AG09309 (cell line): ENCODE measurements around the gene TNFRSF12A.

ENCODE experiments used
- DNase-seq: peaks from one replicate; pipeline ENCODE4 v3.0.0-alpha.2; 2010; ENCODE audit warnings: low read depth
- H3K4me3 ChIP-seq: 2 replicates; pipeline ENCODE4 v1.5.1; 2011; ENCODE audit warnings: mild to moderate bottlenecking, low read depth, low read length, moderate library complexity; ENCODE audit not compliant: control insufficient read depth
- TF ChIP-seq, protein P1 (sequence below): IDR thresholded peaks from 2 replicates; pipeline ENCODE4 v1.5.1; 2011; ENCODE audit warnings: mild to moderate bottlenecking, low read depth, low read length, inconsistent platforms; ENCODE audit not compliant: insufficient read depth, control insufficient read depth; ENCODE audit errors: missing control alignments

TNFRSF12A gene

DNA sequence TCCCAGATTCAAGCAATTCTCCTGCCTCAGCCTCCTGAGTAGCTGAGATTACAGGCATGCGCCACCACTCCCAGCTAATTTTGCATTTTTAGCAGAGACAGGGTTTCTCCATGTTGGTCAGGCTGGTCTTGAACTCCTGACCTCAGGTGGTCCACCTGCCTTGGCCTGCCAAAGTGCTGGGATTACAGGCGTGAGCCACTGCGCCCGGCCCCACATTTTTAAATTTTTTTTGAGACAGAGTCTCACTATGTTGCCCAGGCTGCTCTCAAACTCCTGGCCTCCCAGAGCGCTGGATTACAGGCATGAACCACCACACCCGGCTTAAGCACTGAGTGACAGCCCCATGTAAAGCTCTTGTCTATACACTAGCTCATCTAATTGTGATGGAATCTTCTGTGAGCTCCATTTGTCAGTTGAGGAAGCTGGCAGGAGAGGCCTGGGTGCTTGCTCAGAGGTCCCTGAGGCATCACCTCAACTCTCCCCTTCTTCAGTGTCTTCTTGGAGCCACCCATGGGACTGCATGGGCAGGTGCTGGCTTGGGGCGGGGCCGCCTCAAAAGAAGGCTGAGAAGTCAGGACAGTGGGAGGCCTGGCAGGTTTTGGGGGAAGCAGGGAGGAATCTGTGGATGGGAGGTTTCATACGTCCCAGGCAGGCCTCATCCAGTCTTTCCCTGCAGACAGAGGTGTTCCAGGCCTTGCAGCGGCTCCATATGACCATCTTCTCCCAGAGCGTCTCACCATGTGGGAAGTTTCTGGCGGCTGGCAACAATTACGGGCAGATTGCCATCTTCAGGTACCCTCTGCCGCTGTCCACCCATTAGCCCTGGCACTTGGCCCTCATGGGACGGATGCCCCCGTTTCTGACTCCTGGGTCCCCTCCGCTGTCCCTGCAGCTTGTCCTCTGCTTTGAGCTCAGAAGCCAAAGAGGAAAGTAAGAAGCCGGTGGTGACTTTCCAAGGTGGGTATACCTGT, 5.1 kb downstream of the TNFRSF12A start:
- DNase-seq, result no peak
- TF ChIP-seq, protein P1, sequence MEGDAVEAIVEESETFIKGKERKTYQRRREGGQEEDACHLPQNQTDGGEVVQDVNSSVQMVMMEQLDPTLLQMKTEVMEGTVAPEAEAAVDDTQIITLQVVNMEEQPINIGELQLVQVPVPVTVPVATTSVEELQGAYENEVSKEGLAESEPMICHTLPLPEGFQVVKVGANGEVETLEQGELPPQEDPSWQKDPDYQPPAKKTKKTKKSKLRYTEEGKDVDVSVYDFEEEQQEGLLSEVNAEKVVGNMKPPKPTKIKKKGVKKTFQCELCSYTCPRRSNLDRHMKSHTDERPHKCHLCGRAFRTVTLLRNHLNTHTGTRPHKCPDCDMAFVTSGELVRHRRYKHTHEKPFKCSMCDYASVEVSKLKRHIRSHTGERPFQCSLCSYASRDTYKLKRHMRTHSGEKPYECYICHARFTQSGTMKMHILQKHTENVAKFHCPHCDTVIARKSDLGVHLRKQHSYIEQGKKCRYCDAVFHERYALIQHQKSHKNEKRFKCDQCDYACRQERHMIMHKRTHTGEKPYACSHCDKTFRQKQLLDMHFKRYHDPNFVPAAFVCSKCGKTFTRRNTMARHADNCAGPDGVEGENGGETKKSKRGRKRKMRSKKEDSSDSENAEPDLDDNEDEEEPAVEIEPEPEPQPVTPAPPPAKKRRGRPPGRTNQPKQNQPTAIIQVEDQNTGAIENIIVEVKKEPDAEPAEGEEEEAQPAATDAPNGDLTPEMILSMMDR, result no peak
- H3K4me3 ChIP-seq, result no peak overlapping the region

DNA sequence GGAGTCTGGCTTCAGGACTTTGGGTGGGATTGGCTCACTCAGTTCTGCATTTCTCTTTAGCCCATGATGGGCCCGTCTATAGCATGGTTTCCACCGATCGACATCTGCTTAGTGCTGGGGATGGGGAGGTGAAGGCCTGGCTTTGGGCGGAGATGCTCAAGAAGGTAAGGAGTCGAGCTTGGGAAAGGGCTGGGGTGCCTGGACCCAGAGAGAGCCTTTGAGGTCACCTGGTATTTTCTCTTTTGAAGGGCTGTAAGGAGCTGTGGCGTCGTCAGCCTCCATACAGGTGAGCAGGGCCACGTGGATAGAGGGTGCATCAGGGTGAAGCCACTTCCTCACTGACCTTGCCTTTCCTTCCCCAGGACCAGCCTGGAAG, 5.8 kb downstream of the TNFRSF12A start:
- TF ChIP-seq, protein P1, result no peak

DNA sequence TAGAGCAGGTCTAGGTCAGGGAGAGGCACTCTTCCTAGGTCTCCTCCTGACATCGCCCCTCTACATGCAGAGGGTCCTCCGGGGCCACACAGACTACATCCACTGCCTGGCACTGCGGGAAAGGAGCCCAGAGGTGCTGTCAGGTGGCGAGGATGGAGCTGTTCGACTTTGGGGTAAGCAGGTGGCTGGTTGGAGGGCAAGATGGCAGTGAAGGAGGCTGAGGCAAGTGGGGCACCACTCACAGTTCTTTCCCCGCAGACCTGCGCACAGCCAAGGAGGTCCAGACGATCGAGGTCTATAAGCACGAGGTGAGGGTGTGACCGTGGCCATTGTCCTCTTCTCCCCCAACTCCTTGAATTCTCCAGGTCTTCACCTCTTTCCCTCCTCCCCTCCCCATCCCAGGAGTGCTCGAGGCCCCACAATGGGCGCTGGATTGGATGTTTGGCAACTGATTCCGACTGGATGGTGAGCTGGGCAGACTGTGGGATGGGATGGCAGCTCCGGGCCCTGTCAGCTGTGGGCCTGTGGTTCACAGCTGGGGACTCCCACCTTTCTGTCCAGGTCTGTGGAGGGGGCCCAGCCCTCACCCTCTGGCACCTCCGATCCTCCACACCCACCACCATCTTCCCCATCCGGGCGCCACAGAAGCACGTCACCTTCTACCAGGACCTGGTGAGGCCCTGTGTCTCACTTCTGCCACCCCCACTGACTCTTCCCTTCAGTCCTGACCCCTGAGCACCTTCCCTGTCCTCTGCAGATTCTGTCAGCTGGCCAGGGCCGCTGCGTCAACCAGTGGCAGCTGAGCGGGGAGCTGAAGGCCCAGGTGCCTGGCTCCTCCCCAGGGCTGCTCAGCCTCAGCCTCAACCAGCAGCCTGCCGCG, 6.7 kb downstream of the TNFRSF12A start:
- no peak overlapping the region for H3K4me3 ChIP-seq
- DNase-seq, result no peak
- TF ChIP-seq, protein P1, result no peak

More for the DNA sequence above, 5.8 kb downstream of the TNFRSF12A start:
- no peak overlapping the region for H3K4me3 ChIP-seq
- DNase-seq, result no peak

DNA sequence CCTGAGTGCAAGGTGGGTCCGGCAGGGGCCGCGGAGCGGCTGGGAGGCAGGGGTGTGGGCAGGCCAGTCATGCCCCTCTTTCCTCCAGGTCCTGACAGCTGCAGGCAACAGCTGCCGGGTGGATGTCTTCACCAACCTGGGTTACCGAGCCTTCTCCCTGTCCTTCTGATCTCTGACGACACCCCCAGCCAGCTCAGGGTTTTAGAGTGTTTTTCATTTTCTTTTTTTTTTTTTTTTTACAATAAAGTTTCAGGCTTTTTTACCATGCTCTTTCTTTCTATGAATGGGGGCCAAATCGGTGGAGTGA, 7.3 kb downstream of the TNFRSF12A start:
- DNase-seq, result no peak
- H3K4me3 ChIP-seq, result no peak overlapping the region
- TF ChIP-seq, protein P1, result no peak

DNA sequence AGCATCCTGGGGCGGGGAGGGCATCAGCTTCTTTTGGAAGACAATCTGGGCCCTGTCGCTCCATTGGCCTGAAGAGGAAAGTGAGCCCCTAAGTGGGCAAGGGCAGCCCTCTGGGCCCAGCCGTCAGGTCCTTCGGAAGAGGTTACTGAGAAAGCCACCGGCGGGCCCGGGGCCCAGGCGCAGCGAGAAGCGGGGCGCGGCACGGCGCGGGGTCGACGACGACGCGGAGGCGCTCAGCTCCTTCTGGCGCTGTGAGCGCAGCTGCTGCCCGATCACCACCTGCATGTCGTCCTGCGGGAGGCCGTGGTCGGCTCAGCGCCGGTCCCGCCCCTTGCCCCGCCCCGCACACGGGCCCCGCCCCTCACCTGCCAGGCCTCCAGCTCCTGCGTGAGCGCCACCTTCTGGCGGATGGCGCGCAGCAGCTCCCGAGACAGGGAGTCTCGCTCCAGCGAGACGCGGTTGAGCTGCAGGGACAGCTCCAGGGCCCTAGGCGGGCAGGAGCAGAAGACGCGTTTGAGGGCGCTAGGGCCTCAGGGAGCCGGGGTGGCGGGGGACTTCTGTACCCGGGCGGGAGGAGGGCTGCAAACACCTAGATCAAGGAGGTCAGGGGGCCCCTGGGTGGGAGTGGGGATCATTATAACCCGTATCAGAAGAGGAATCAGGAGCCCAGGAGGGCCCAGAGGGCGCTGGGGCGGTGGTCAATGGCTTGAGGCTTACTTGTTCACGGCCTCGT, 8.0 kb downstream of the TNFRSF12A start:
- no peak overlapping the region for H3K4me3 ChIP-seq
- DNase-seq, result no peak
- TF ChIP-seq, protein P1, result peak; percentile 57

DNA sequence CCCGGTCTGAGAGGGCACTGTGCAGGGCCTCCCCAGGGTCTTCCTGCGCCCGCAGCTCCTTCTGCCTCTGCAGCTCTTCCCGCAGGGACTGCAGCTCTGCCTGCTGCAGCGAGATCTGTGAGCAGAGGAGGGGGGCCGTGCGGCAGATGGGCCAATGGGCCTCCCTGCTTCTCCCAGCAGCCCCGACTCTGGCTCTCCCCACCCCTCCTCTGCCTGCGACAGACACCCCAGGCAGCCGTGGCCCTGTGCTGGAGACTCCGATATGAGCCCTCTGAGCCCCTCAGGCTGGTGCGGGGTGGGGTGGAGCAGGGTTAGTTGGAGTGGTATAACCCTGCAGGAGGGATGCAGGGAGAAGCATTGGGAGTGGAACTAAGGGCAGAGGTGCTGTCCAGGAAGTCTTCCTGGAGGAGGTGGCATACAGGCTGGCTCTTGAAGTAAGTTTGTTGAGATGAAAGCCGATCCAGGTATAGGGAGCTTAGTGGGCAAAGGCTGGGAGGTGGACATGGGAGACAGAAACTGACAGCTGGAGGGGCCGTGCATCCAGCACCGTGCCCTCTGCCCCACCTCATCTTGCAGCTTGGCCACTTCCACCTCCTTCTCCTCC, 8.7 kb downstream of the TNFRSF12A start:
- TF ChIP-seq, protein P1, result no peak
- no peak overlapping the region for H3K4me3 ChIP-seq
- DNase-seq, result no peak
